AG09319 (cell line): ENCODE measurements around the gene CYP26A1.

Experiments
- DNase-seq: peaks from one replicate; pipeline ENCODE4 v3.0.0-alpha.2; 2010; ENCODE audit warnings: low read depth; ENCODE audit errors: extremely low read depth
- TF ChIP-seq, protein P1 (sequence below): IDR thresholded peaks from 2 replicates; pipeline ENCODE4 v1.5.1; 2011; ENCODE audit warnings: low read depth, mild to moderate bottlenecking, inconsistent platforms, low read length, moderate library complexity

Gene CYP26A1

DNA sequence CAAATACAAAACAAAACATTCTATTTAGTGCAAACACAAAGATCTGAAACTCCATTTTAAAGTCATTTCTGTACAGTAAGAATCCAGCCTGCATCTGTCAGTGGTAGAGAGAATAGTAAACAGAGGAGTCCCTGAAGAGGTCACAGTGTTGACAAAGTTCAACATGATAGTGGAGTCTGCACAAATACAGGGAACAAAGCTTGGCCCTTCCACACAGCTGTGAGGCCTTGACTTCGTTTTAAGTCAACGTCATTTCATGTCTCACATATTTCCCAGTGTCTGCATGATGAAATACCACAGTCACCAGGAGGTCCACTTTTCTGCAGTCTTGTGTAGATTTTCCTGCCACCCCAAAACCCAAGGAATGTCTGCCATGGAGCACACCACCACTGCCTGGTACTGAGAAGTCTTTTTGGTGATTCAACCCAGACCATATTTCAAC lies 33.0 kb downstream of the CYP26A1 start:
- no peak for DNase-seq
- TF ChIP-seq, protein P1, sequence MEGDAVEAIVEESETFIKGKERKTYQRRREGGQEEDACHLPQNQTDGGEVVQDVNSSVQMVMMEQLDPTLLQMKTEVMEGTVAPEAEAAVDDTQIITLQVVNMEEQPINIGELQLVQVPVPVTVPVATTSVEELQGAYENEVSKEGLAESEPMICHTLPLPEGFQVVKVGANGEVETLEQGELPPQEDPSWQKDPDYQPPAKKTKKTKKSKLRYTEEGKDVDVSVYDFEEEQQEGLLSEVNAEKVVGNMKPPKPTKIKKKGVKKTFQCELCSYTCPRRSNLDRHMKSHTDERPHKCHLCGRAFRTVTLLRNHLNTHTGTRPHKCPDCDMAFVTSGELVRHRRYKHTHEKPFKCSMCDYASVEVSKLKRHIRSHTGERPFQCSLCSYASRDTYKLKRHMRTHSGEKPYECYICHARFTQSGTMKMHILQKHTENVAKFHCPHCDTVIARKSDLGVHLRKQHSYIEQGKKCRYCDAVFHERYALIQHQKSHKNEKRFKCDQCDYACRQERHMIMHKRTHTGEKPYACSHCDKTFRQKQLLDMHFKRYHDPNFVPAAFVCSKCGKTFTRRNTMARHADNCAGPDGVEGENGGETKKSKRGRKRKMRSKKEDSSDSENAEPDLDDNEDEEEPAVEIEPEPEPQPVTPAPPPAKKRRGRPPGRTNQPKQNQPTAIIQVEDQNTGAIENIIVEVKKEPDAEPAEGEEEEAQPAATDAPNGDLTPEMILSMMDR = no peak

DNA sequence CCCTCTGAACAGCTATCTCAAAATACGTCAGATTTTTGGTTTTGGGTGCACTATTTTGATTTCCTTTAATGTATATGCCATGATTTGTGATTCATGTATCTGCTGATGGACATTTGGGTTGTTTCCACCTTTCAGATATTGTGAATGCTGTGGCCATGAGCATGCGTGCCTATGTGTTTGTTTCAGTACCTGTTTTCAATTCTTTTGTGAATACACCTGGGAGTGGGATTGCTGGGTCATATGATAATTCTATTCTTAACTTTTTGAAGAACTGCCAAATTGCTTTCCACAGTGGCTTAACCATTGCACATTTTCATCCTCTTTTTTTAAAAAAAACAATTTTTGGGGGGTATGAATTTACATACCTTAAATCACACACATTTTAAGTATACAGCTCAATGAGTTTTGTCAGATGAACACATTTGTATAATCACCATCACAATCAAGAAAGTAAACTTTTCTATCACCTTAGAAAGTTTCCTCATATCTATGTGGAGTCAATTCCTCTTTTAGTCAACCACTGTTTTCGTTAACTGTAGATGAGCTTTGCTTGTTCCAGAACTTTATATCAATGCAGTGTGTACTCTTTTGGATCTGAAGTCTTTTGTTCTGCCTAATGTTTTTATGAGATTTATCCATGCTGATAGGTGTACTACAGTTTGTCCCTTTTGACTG lies 36.9 kb downstream of the CYP26A1 start:
- DNase-seq = no peak
- TF ChIP-seq, protein P1 = no peak

DNA sequence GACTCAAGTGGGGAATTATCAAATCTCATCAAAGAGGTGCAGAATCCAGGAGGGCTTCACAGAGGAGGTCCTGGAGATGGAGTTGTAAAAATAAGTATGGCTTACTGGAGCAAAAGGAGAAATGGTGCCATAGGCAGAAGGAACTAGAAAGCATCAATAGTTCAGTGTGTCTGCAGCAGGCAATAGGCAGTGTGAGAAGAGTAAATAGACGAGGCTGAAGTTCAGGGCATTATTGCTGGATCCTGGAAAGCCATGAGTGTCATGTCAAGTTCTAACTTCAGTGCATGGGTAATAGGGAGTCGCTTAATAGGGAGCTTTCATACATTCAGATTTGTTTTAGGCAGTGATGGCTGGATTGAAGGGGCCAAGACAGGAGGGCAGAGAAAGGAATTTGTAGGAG lies 39.3 kb downstream of the CYP26A1 start:
- DNase-seq = no peak
- TF ChIP-seq, protein P1 = no peak

DNA sequence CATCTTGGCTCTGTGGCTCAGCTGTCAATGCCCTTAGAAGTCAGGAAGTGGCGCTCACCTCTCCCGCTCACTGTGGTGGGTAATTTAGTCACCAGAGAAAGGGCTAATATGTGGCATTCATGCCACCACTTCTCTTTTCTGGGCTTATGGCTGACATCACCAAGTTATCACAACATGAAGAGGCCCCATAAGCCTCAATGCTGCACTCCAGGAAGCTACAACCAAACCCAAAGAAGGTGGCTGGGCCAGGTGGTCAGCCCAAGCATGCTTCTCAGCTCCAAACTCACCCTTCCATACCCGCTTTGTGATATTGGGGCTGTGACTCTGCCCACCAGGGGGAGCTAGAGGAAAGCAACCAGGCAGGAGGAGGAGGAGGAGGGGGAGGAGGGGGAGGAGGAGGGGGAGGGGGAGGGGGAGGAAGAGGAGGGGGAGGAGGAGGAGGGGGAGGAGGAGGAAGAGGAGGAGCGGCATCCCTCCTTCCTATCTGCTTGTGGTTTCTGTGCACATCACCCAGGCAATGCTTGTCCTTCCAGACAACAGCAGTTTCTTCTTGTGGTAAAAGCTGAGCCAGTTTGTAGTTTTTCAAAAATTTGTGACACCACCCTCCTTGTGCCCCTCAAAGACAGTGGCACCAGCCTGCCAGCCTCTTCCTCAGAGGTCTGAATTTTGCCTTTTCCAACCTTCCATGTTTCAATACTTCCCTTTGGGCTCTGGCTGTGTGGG lies 42.1 kb downstream of the CYP26A1 start:
- TF ChIP-seq, protein P1 = peak; percentile 47
- DNase-seq = no peak

DNA sequence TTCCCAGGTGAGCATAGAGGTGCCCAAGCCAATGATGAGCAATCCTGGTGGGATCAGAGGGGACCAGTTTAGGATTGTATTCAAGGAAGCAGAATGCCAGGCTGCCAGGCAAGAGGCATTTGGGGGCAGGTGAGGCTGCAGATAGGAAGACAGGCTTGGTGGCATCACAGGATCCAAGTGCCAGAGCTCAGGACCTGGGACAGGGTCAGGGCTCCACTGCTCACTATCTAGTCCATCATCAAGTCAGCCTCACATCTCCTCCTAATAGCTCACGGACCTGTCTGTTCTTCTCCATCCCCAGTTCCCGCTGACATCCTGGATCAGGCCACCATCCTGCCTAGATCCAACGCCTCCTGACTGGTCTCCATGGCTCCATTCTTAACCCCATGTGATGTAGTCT lies 47.6 kb downstream of the CYP26A1 start:
- TF ChIP-seq, protein P1 = no peak

DNA sequence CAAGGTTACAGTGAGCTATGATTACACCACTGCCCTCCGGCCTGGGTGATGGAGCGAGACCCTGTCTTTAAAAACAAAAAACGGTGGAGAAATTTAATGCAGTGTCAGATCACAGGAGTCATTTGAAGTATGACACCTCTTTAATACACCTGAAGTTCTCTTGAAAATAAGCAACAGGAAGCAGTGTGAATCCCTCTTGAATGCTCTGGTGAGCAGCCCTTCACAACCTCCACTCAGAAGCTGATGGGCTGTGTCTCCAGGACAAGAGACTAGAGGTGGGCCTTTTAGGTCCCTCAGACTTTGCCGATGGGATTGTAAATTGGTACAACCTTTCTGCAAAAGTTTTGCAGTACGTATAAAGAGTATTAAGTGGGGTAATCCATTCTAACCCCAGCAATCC lies 50.1 kb downstream of the CYP26A1 start:
- TF ChIP-seq, protein P1 = no peak
- no peak for DNase-seq

More for the DNA sequence above, 47.6 kb downstream of the CYP26A1 start:
- DNase-seq = no peak

DNA sequence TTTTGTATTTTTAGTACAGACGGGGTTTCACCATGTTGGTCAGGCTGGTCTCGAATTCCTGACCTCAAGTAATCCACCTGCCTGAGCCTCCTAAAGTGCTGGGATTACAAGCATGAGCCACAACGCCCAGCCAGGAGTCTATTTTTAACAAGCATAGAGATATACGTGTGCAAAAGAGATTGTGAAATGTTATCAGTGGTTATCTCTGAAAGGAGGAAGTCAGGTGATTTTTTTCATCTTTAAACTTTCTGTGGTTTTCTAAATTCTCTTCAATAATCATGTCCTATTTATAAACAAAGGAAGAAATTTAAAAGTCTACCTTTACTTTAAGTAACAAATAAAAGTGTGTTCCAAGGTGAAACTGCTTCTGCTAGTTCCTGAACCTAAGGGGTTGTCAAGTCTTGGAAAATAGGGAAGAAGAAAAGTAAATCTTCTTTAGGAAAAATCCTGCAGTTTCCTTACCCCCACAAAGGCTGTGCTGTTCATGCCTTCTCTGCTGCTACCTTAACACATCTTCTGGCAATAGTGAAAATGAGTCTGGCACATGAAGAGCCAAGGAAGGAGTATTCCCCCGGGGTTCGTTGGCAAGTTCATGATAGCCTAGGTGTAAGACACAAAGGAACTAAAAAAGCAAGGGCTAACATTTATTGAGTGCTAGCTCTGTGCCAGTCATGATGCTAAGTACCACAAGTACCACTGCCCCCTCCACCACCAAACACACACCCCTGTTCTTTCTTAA lies 51.1 kb downstream of the CYP26A1 start:
- TF ChIP-seq, protein P1 = no peak
- DNase-seq = no peak
